GM19468 (cell line): Measurements from ENCODE around the gene PIEZO2.

Experiments
- ATAC-seq: cut with Tn5 transposase; IDR thresholded peaks from one replicate; pipeline ENCODE4 v1.9.1; 2021; ENCODE audit warnings: mild to moderate bottlenecking, moderate library complexity, moderate number of reproducible peaks; ENCODE audit not compliant: unreplicated experiment; ENCODE audit errors: extremely low read depth

Gene PIEZO2

GRCh38 chr18:11035814-11036495, 113.4 kb downstream of the PIEZO2 start:
- no peak for ATAC-seq

DNA sequence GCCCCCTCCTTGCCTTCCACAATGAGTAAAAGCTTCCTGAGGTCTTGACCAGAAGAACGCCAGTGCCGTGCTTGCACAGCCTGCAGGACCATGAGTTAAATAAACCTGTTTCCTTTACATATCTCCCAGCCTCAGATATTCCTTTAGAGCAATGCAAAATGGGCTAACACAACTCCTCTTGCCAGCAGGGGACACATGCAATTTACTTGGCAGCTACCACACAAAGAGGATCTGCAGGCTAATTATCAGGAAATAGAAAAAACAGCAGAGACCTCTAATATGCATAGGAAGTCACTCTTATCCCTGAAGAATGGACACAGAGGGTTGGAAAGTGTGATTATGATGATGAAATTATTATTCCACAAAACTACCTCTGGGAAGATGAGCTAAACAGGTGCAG, 114.0 kb downstream of the PIEZO2 start:
- ATAC-seq = no peak

- ATAC-seq = no peak
Measured at GRCh38 chr18:11034884-11035283, 114.5 kb downstream of the PIEZO2 start.

- ATAC-seq = no peak
Measured at GRCh38 chr18:11033503-11033902, 115.9 kb downstream of the PIEZO2 start.

GRCh38 chr18:11031966-11032365, 117.4 kb downstream of the PIEZO2 start:
- ATAC-seq = no peak

DNA sequence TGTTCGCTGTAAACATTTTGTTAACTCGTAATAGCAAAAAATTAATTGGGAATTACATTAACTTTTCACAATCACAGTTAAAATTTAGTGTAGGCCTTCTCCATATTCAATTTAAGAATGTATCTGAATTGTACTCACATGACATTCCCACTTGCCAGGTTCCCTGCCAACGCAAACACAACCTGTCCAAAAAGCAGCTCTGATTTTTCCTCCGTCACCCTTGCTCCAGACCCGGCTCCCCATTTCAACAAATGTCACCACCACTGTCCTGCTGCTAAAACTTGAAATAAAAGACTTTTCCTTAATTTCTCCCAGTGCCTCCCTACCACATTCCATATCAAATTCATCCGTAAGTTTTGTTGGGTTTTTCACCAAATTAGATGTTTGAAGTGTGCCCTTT, 120.3 kb downstream of the PIEZO2 start:
- no peak for ATAC-seq

DNA sequence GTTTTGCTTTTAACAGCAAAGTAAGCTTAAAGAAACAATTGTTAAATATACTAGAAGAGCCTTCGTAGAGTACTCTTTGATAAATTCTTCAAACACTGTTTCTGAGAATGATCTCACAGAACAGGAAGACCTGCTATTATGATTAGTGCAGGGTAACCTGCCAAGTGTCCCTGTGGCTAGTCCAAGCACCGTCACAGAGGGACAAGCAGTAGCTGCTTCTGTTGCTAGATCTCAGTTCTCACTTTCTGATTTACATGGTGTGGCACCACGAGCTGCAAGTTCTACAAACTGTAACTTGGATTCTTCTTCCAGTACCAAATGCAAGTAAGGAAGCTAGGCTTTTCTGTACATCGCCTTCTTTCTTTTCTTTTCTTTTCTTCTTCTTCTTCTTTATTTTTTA, 121.5 kb downstream of the PIEZO2 start:
- no peak for ATAC-seq

DNA sequence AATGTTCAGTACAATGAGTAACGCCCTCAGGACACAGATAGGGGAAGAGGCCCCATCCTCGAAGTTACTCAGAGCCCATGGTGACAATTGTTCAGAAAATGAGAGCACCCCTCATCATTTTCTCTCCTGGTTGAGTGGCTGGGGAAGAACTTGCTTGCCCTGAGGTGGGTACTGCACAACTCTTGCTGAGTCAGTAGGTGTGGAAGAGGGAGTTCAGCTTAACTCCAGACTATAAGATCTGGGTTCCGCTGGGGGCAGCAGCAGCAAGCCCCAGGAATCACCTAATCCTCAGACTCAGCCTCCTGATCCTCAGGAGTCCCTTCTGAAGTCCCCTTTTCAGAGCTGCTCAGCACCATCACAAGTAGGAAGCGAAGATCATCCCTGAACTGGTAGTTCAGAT, 123.7 kb downstream of the PIEZO2 start:
- no peak for ATAC-seq

DNA sequence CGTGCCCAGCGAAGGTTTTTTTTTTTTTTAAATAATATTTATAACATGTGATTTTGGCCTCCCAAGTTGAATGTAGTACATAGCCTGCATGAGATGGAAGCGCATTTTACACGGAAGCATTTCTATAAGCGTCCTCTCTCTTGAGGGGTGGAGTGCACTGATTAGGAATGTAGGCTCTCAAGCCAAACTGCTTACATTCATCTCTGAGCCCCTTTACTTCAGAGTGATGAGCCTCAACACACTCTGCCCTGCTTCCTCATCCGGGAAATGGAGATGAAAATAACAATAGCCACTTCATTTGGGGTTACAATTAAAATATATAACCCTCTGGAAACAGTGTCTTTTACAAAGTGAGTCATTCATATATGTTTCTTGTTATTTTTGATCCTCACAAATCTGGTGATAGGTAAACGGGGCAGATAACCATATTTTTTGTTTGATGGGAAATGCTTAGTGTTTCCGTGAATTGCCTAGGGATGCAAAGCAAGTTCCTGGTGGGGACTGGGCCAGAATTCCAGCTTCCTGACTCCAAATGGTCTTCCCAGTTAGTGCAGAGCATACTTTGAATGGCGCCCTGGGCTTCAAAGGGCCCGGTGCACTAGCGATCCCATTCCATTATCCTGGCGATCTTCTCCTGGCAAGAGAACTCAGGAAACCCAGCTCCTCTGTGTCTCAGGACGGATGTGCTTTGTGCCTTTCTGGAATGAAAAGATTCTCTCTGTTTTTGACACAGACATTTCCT, 124.3 kb downstream of the PIEZO2 start:
- ATAC-seq = no peak

DNA sequence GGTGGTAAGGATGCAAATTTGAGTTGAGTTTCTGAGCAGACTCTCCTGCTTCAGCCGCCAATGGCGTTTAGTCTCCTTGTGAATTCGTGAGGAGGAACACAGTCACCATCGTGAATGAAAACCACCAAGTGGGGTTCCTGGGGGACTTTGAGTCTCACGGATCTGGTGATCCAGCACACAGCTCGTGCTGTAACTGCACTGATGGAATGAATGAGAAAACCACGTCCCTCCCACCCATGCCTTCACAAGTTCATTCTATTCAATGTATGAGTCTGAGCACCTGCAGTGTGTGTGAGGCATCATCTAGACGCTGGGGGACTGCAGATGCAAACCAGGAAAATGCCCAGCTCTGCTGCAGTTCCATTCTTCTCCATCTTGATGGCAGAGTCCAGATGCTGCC, 127.9 kb downstream of the PIEZO2 start:
- no peak for ATAC-seq

DNA sequence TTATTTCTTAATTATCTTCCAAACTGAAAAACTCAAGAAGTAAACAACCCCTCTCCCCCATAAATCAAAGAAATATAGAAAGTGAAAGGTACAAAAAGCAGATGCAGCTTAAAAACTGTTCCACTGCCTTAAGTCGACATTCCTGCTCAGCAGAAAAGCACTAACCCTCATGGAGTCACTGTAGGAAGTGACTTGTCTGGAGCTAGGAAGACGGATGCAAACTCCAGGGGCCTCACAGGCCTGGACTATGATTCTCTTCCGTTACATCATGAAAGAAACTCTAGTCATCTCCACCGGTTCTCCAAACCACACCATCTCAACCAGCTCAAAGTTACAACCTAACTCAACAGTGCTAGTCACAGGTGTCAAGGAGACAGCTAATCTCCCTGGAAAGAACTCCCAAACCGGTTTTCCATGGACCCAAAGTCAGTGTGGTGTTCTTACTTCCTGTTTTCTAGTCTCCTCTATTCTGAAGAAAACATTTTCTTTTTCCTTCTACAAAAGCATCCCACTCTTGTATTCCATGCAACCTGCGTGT, 128.4 kb downstream of the PIEZO2 start:
- no peak for ATAC-seq

DNA sequence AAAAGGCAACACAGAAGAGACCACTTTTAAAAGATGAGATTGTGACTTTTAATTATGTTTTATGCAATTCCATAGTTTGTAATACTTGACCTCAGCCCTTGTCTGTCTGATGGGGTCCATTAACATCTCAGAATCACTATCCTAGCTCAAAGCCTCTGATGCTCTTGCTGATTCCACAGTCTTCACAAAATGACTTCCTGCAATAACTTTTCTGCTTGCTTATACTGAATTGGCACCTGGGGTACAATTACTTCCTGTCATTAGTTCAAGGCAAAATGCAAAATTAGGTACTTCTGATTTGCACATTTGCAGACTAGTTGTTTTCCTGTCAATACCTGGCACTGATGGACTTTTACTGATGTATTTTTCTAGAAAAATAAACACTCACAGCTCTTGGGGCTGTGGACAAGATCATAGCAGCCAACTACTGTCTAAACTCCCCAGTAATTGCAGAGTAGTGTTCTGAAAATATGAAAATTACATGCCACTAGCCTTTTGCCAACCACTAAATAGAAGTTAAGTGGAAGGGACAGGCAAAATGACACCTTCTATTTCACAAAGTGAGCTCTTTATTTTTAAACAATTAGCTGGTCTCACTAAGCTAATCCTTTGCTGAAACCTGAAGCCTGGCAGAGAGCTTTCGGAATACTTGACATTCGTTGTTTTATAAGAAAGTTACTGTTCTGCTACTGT, 129.1 kb downstream of the PIEZO2 start:
- ATAC-seq = no peak

GRCh38 chr18:11019295-11020105, 129.9 kb downstream of the PIEZO2 start:
- no peak for ATAC-seq

GRCh38 chr18:11009869-11010268, 139.5 kb downstream of the PIEZO2 start:
- no peak for ATAC-seq

GRCh38 chr18:11009147-11009546, 140.2 kb downstream of the PIEZO2 start:
- ATAC-seq = no peak

DNA sequence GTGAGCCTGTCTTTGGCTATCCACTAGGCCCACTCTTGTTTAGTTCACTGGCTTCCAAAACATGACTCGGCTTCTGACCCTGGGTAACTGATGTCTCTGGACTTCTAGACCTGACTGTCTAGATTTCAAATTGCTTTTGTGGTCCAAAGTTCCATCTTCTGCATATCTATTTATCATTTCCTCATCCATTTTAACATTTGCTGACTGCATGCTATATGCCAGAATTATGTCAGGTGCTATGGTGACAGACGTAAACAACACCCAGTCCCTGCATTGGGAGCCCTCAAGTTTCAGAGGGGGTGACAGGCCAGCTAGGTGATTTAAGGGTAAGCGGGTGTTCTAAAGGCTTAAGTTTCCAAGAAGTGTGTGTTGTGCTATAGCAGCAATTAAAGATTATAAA, 140.9 kb downstream of the PIEZO2 start:
- no peak for ATAC-seq

DNA sequence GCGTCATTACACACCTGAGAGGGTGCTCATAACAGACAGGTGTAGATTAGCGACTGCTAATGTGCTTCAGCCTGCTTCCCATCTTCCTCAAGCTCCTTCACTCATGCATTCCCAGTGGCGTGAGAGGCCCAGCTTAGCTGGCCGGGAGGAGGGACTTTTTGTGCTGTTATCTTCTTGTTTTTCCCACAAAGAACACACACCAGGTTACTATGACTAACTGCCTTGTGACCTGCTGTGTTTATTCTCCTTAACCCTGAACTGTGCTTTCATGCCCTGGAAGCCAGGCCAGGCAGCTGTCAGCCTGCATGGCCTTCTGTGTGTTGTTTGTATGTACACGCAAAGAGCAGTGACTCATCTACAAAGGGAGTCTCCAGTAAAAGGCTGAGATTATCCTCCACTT, 143.8 kb downstream of the PIEZO2 start:
- ATAC-seq = no peak

GRCh38 chr18:11004951-11005350, 144.4 kb downstream of the PIEZO2 start:
- no peak for ATAC-seq

GRCh38 chr18:11004294-11004693, 145.1 kb downstream of the PIEZO2 start:
- no peak for ATAC-seq

- ATAC-seq = no peak
Measured at GRCh38 chr18:11002796-11003195, 146.6 kb downstream of the PIEZO2 start.
